Testis (tissue), 3 donors: ENCODE measurements around the gene SDCCAG8. TPM values are rescaled to one million over a fixed set of nuclear protein-coding genes. Genes with fewer than 3 reads are reported as not detected.

Experiments used
- DNase-seq: peaks from one replicate; pipeline ENCODE4 v3.0.0-alpha.2; 2019
- H3K27ac ChIP-seq, 2 donors: fragments of 200-600 bp; sonication (generic); one replicate each; pipeline ENCODE4 v1.5.1; 2019
- H3K27me3 ChIP-seq: fragments of 200-600 bp; sonication (generic); one replicate; pipeline ENCODE4 v1.5.1; 2019
- H3K36me3 ChIP-seq: fragments of 200-600 bp; sonication (generic); one replicate; pipeline ENCODE4 v1.5.1; 2017; ENCODE audit warnings: low read depth; ENCODE audit errors: missing control alignments
- H3K4me1 ChIP-seq: fragments of 200-600 bp; sonication (generic); one replicate; pipeline ENCODE4 v1.5.1; 2019
- H3K4me3 ChIP-seq, 2 donors: fragments of 200-600 bp; sonication (generic); one replicate each; pipeline ENCODE4 v1.5.1; 2017 to 2019
- H3K9me3 ChIP-seq: fragments of 200-600 bp; sonication (generic); one replicate; pipeline ENCODE4 v1.5.1; 2017
- CTCF ChIP-seq, 3 experiments: fragments of 450-650 bp in 2 of 3; fragments of 200-600 bp in 1 of 3; sonication (generic) in 1 of 3; IDR thresholded peaks; one replicate each; pipeline ENCODE4 v1.5.1; 2016 to 2019; ENCODE audit warnings: antibody characterized with exemption in 3 of 3, mild to moderate bottlenecking in 2 of 3, moderate library complexity in 1 of 3
- POLR2A ChIP-seq: fragments of 450-650 bp; IDR thresholded peaks from one replicate; pipeline ENCODE4 v1.6.1; 2017; ENCODE audit warnings: antibody characterized with exemption, mild to moderate bottlenecking, moderate library complexity
- WGBS, 2 donors: methylation state at CpG; one replicate each; pipeline ENCODE4 v1.1.5; 2018; 5-methylcytosine and 5-hydroxymethylcytosine counted together
- intact Hi-C: fragments of 100-400 bp; cut with DNase I; formaldehyde crosslinking; loops from one replicate; pipeline ENCODE4 v1.15.1; 2023; ENCODE audit warnings: low total_unique reads
- polyA plus RNA-seq: library from polyadenylated mRNA; stranded (reverse); fragments of 350-450 nt; fragmentation: Illumina TruSeq; extraction: RNeasy Lipid Tissue Mini Kit (QIAGEN cat#74804); gene quantifications from one replicate; pipeline ENCODE4 v1.2.3, GENCODE V29; 2014; ENCODE audit warnings: low read depth, low replicate concordance; ENCODE audit not compliant: insufficient read depth
- total RNA-seq, 2 donors: library from RNA; depleted of rRNA; stranded (reverse); fragments of >200 nt; gene quantifications; one replicate each; pipeline ENCODE4 v1.2.3, GENCODE V29; 2016

SDCCAG8 gene
- total and polyA plus RNA-seq, 3 donors from 2014 or later = 21.9 to 45.4 (median 40.6) TPM

- Histone ChIP-seq H3K4me1 (peaks cover 4% of the 10 kb centered on the region), H3K36me3 (no peaks in the 10 kb centered on the region), H3K27me3 (no peaks in the 10 kb centered on the region), H3K27ac (no peak overlapping the region), H3K4me3 (no peak overlapping the region), H3K9me3 (no peaks in the 10 kb centered on the region)
- intact Hi-C loops = no loop called here
- TF ChIP-seq POLR2A (no peak), CTCF (IDR thresholded peaks at IDR 0.05) (no peak)
- no peak for DNase-seq
- 87 to 92% methylated on average over 2 of the region's 2 CpGs for WGBS, 2 donors
These were observed 21.9 kb upstream of the SDCCAG8 start for GRCh38 chr1:243233908-243234307.

GRCh38 chr1:243234978-243235647 lies 20.7 kb upstream of the SDCCAG8 start:
- 53 to 55% methylated on average over 4 of the region's 4 CpGs for WGBS, 2 donors
- no peaks in the 10 kb centered on the region for H3K36me3 ChIP-seq
- H3K4me3 ChIP-seq = no peak overlapping the region
- H3K27me3 ChIP-seq = no peaks in the 10 kb centered on the region
- intact Hi-C loops = no loop called here
- H3K27ac ChIP-seq = peak overlapping the region; percentile 10 to 23
- TF ChIP-seq POLR2A = no peak
- no peak for TF ChIP-seq CTCF (IDR thresholded peaks at IDR 0.05)
- no peak for DNase-seq
- H3K4me1 ChIP-seq = peaks cover 8% of the 10 kb centered on the region
- no peaks in the 10 kb centered on the region for H3K9me3 ChIP-seq

- Histone ChIP-seq H3K9me3 (no peaks in the 10 kb centered on the region), H3K27me3 (no peaks in the 10 kb centered on the region), H3K4me1 (peaks cover 8% of the 10 kb centered on the region), H3K36me3 (no peaks in the 10 kb centered on the region), H3K27ac (peak overlapping the region; percentile 20 to 23), H3K4me3 (no peak overlapping the region)
- TF ChIP-seq POLR2A (no peak), CTCF (IDR thresholded peaks at IDR 0.05) (no peak)
- 40 to 50% methylated on average over 4 of the region's 4 CpGs for WGBS, 2 donors
- intact Hi-C loops = no loop called here
- DNase-seq = no peak
These were observed 19.1 kb upstream of the SDCCAG8 start for GRCh38 chr1:243236604-243237252.

- TF ChIP-seq CTCF (IDR thresholded peaks at IDR 0.05) (no peak), POLR2A (no peak)
- Histone ChIP-seq H3K4me1 (peaks cover 4% of the 10 kb centered on the region), H3K9me3 (no peaks in the 10 kb centered on the region), H3K27me3 (no peaks in the 10 kb centered on the region), H3K27ac (no peak overlapping the region), H3K4me3 (no peak overlapping the region), H3K36me3 (no peaks in the 10 kb centered on the region)
- no peak for DNase-seq
- intact Hi-C loops = no loop called here
- 84 to 86% methylated on average over 9 of the region's 9 CpGs for WGBS, 2 donors
These were observed 11.4 kb upstream of the SDCCAG8 start for GRCh38 chr1:243244432-243244841.

- Histone ChIP-seq H3K36me3 (no peaks in the 10 kb centered on the region), H3K4me3 (no peak overlapping the region), H3K27me3 (no peaks in the 10 kb centered on the region), H3K4me1 (no peaks in the 10 kb centered on the region), H3K9me3 (no peaks in the 10 kb centered on the region), H3K27ac (no peak overlapping the region)
- TF ChIP-seq CTCF (IDR thresholded peaks at IDR 0.05) = no peak
- TF ChIP-seq POLR2A = no peak
- WGBS, 2 donors = 84 to 93% methylated on average over 1 of the region's 1 CpG
- no peak for DNase-seq
- intact Hi-C loops = no loop called here
These were observed 8.9 kb upstream of the SDCCAG8 start for GRCh38 chr1:243246916-243247315.
